Dendritic cell treated with granulocyte-macrophage colony-stimulating factor and Interleukin-4, amounts not matched to agents 40 ng/mL and 50 ng/mL, for 4 days (primary cell): ENCODE results near the gene NHLRC1.

Experiments used
- H3K27ac Mint-ChIP-seq: one replicate; pipeline ENCODE4 v1.8.0; 2022; ENCODE audit warnings: mild to moderate bottlenecking, mixed read lengths
- H3K27me3 Mint-ChIP-seq: one replicate; pipeline ENCODE4 v1.8.0; 2022; ENCODE audit warnings: mild to moderate bottlenecking, mixed read lengths
- H3K36me3 Mint-ChIP-seq: one replicate; pipeline ENCODE4 v1.8.0; 2022; ENCODE audit warnings: low read depth, mixed read lengths
- H3K4me1 Mint-ChIP-seq: one replicate; pipeline ENCODE4 v1.8.0; 2022; ENCODE audit warnings: low read depth, mixed read lengths
- H3K4me3 Mint-ChIP-seq: one replicate; pipeline ENCODE4 v1.8.0; 2022; ENCODE audit warnings: mild to moderate bottlenecking, moderate library complexity, mixed read lengths
- H3K9me3 Mint-ChIP-seq: one replicate; pipeline ENCODE4 v1.8.0; 2022; ENCODE audit warnings: mixed read lengths
- intact Hi-C: fragments of 100-400 bp; cut with micrococcal nuclease; formaldehyde crosslinking; loops from one replicate; pipeline ENCODE4 v1.15.0; 2022

Gene NHLRC1

DNA sequence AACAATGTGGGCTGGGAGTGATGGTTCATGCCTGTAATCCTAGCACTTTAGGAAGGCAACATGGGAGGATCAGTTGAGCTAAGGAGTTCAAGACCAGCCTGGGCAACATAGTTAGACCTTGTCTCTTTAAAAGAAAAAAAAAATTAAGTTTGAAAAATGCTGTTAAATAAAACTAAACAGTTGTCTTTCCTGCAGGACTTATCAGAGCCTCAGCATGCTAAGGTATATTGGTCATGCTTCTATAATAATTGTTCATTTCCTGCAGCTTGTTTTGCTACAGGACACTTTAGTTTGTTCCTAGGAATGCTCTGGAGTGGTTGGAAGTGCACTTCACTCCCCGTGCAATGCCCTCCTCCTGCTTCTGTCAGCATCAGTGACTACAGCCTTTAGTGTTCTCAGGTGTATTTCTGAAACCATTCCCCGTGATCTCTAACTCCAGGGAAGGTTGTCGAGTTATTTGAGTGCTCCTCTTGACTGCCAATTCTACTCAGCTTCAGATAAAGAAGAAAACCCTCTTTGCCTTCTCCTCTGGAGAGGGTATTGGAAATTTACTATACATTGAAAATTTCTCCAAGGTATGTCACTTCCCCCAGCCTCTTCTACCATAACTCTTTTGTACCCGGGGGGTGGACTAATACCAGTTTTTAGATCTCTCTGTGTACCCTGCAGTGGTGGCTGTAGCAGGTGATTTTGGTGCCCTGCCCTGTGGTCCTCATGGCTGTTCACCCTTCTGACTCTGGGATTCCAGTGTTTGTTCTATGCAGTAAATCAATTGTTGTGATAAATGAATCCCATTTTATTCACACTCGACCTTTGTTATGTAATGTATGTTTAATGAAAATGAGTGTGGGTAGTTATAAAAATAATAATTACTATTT lies 33.8 kb downstream of the NHLRC1 start:
- Mint-ChIP-seq H3K27ac (no peak overlapping the region), H3K4me3 (no peak overlapping the region), H3K9me3 (peaks cover 12% of the 10 kb centered on the region), H3K4me1 (peaks cover 11% of the 10 kb centered on the region), H3K36me3 (no peaks in the 10 kb centered on the region), H3K27me3 (no peaks in the 10 kb centered on the region)
- intact Hi-C loops = no loop called here

DNA sequence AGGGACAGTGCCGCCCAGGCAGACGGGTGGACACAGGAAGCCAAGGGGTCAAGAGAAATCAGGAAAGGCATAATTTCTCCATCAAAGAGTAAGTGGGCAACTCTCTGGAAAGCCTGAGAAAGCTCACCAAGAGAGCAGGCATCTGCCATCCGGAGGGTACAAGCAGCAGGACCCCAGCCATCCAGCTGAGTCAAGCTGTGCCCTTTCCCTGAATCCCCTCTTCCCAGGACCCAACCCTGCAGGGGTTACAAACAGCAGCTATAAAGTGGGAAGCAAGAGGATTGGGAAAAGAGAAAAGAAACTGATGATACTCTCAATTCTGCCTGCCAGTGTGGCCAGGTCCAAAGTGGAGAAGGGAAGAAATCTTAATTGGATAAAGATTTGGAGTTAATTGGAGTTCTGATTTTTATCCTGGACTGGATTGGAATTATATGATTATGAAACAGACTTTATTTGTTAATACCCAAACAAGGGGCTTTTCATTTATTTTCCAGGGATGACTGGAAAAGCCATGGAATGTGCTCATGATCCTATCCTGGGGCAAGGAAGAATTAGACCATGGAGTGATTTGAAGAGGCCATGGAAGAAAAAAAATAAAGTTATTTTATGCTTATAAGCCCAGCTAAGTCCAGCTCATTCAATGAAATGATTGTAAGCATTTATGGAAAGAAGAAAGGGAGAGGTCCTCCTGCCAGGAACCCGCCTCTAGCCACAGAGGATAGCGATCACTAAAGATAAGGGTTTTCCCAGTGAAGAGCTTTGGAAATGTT lies 34.9 kb downstream of the NHLRC1 start:
- Mint-ChIP-seq H3K4me1 (peaks cover 11% of the 10 kb centered on the region), H3K27ac (no peak overlapping the region), H3K27me3 (no peaks in the 10 kb centered on the region), H3K9me3 (peaks cover 12% of the 10 kb centered on the region), H3K4me3 (no peak overlapping the region), H3K36me3 (no peaks in the 10 kb centered on the region)
- intact Hi-C loops = no loop called here

DNA sequence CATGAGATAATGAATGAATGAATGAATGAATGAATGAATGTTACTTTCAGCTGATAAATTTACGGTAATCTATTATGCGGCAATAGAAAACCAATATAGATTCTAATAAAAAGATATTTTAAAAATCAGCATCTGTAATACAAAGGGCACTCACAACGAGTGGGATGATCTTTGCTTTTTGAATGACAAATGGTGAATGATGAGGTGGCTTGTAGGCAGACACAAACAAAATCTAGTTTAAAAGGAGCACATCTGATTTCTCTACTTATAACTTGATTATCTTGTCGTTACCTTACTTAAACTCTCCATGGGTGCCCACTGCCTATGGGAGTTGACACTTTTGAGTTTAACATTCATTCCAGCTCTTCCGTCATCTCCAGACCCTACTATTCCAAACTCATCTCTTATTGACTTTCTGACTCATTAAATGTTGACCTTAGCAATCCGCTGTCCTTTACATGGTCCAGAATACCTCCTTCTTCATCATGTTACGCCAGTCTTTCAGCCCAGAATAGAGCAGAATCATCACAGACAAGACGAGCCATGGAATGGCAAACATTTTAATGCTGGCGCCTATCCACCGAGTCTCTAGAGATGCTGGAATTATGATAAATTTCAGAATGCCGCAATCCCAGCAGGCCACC lies 41.3 kb downstream of the NHLRC1 start:
- no peak overlapping the region for H3K27ac Mint-ChIP-seq
- intact Hi-C loops = no loop called here
- H3K36me3 Mint-ChIP-seq = no peaks in the 10 kb centered on the region

DNA sequence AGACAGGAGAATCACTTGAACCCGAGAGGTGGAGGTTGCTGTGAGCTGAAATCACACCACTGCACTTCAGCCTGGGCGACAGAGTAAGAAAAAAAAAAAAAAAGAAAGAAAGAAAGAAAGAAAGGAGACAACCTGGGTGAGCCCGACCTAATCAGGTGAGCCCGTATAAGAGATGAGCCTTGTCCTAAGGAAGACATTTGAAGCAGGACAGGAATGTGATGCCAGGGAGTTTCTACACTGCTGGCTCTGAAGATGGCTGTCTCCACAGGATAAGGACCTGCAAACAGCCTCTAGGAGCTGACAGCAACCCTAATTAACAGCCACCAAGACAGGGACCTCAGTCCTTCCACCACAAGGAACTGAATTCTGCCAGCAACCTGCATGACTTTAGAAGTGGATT lies 41.9 kb downstream of the NHLRC1 start:
- Mint-ChIP-seq H3K27me3 (peaks cover 2% of the 10 kb centered on the region), H3K9me3 (peaks cover 15% of the 10 kb centered on the region), H3K4me1 (peaks cover 7% of the 10 kb centered on the region), H3K4me3 (no peak overlapping the region), H3K27ac (no peak overlapping the region), H3K36me3 (no peaks in the 10 kb centered on the region)
- intact Hi-C loops = no loop called here

More for the DNA sequence above, 41.3 kb downstream of the NHLRC1 start:
- H3K4me1 Mint-ChIP-seq = peaks cover 7% of the 10 kb centered on the region
- peaks cover 9% of the 10 kb centered on the region for H3K9me3 Mint-ChIP-seq
- no peak overlapping the region for H3K4me3 Mint-ChIP-seq
- peaks cover 2% of the 10 kb centered on the region for H3K27me3 Mint-ChIP-seq

DNA sequence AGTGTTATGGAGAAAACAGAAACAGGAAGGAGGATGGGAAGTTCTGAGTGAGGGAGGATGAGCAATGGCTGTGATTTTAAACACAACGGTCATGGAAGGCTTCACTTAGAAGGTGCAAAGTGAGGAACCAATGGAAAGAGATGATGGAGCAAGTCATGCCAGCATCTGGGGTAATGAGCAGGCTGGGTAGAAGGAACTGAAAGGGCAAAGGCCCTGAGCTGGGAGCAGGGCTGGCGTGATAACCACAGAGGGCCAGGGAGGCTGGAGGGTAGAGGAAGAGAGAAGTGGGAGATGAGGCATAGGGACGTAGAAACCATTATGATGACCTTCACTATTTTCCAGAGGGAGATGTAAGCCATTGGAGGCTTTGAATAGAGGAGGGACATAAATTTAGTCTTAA lies 43.6 kb downstream of the NHLRC1 start:
- Mint-ChIP-seq H3K36me3 (no peaks in the 10 kb centered on the region), H3K4me3 (no peak overlapping the region), H3K9me3 (peaks cover 26% of the 10 kb centered on the region), H3K27ac (no peak overlapping the region), H3K4me1 (peaks cover 7% of the 10 kb centered on the region), H3K27me3 (peaks cover 2% of the 10 kb centered on the region)
- intact Hi-C loops = no loop called here

DNA sequence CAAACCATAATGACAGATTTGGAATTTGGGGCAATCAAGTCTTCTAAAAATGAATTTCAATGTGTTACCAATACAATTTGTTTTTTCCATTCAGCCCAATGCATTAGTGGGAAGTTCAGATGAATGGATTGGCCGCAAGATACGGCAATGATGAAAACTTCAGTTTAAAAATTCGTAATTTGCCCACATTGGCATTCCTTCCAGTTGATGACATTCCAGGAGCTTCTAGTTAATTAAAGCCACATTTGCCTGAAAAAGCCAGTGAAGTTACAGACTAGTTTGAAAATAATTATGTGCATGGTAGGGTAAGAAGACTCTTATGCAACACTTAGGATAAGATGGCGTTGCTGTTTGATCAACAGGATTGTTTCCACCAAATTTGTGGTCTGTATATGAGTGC lies 46.2 kb downstream of the NHLRC1 start:
- Mint-ChIP-seq H3K27me3 (peaks cover under 1% of the 10 kb centered on the region), H3K36me3 (no peaks in the 10 kb centered on the region), H3K27ac (no peak overlapping the region), H3K4me1 (peaks cover 7% of the 10 kb centered on the region), H3K9me3 (peaks cover 26% of the 10 kb centered on the region), H3K4me3 (no peak overlapping the region)
- intact Hi-C loops = no loop called here

DNA sequence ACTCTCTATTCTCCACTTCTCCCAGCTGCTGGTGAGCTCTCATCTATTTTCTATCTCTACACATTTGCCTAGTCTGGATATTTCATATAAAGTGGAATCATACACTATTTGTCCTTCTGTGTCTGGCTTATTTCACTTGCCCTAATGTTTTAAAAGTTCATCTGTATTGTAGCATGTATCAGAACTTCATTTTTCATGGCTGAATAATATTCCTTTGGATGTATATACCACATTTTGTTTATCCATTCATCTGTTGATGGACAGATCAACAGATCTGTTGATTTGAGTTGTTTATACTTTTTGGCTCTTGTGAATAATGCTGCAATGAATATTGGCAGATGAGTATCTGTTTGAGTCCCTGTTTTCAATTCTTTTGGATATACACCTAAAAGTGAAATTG lies 49.6 kb downstream of the NHLRC1 start:
- H3K9me3 Mint-ChIP-seq = peaks cover 26% of the 10 kb centered on the region
- no peaks in the 10 kb centered on the region for H3K4me1 Mint-ChIP-seq
- no peak overlapping the region for H3K4me3 Mint-ChIP-seq
- intact Hi-C loops = no loop called here
- H3K27ac Mint-ChIP-seq = no peak overlapping the region
- H3K27me3 Mint-ChIP-seq = peaks cover 2% of the 10 kb centered on the region
- H3K36me3 Mint-ChIP-seq = no peaks in the 10 kb centered on the region

DNA sequence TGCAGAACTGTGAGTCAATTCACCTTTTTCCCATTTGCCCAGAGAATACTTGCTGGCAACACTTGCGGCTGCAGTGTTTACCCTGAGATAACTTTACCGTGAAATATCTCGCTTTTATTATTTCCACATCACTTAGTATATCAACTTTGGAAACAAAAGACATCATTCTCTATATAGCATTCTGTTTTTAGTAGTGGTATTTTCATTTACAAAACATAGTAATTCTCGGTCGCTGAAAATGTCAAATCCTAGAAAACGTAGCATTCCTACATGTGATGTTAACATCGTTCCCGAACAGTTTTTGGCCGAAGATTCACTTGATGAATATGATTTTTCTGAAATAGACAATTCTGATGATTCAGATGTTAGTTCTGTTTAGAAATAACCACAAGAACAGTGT lies 52.0 kb downstream of the NHLRC1 start:
- Mint-ChIP-seq H3K27me3 (peaks cover 2% of the 10 kb centered on the region), H3K9me3 (peaks cover 12% of the 10 kb centered on the region), H3K27ac (no peak overlapping the region), H3K36me3 (no peaks in the 10 kb centered on the region), H3K4me3 (no peak overlapping the region), H3K4me1 (no peaks in the 10 kb centered on the region)
- intact Hi-C loops = no loop called here
